HepG2 (cell line): Measurements from ENCODE around the gene WWP2. TPM values are rescaled to one million over a fixed set of nuclear protein-coding genes. Genes with fewer than 3 reads are reported as not detected.

ENCODE experiments used
- ATAC-seq: fragments of 200-7000 bp; cut with Tn5 transposase; 3 replicates; pipeline ENCODE4 v1.9.1; 2020; ENCODE audit warnings: mild to moderate bottlenecking, moderate library complexity
- BruUV-seq: library from RNA; stranded (reverse); fragments of 400-500 nt; replicated peaks from 2 replicates; lab custom pipeline; 2021; lab: Mats Ljungman, UMichigan
- CTCF ChIA-PET: fragments of 300-600 bp; formaldehyde crosslinking; extraction: SDS; loops from one replicate; lab custom pipeline; 2021; ENCODE audit warnings: low total read pairs, inconsistent platforms, low intra/inter-chr PET ratio; lab: Yijun Ruan, JAX
- POLR2A ChIA-PET: fragments of 350-600 bp; sonication (Branson Sonifier 250); formaldehyde crosslinking; loops from one replicate; lab custom pipeline; 2020; ENCODE audit warnings: antibody characterized with exemption, inconsistent platforms; lab: Yijun Ruan, JAX
- DNase-seq: peaks from one replicate; pipeline ENCODE4 v3.0.0-alpha.2; 2015; ENCODE audit warnings: low spot score
- FAIRE-seq: peaks from 3 replicates; lab custom pipeline; 2011; peaks lifted over from hg19 to GRCh38; lab: Jason Lieb, UNC
- H2AFZ ChIP-seq: one replicate; pipeline ENCODE4 v1.6.1; 2011; ENCODE audit warnings: low read length, inconsistent platforms
- H3K27ac ChIP-seq: fragments of 300-600 bp; 3 replicates; pipeline ENCODE4 v1.8.0; 2011; ENCODE audit warnings: mixed run types, mild to moderate bottlenecking, mixed read lengths, low read length, inconsistent platforms; ENCODE audit not compliant: insufficient read depth; ENCODE audit errors: extremely low read length
- H3K27me3 ChIP-seq, 2 experiments: fragments of 200-600 bp in 1 of 2; 2 replicates in 1 of 2; 3 replicates in 1 of 2; pipeline versions ENCODE4 v1.6.0 to v1.8.0; 2011; ENCODE audit warnings: low read length in 2 of 2, mild to moderate bottlenecking in 2 of 2, moderate library complexity in 2 of 2, inconsistent platforms in 1 of 2; ENCODE audit not compliant: insufficient read depth in 2 of 2, control insufficient read depth in 1 of 2
- H3K36me3 ChIP-seq, 2 experiments: fragments of 200-600 bp in 1 of 2; replicated peaks in 1 of 2; 2 replicates in 1 of 2; 3 replicates in 1 of 2; pipeline versions ENCODE4 v1.5.1 to v1.8.0; 2011; ENCODE audit warnings: low read length in 2 of 2, inconsistent platforms in 1 of 2; ENCODE audit not compliant: insufficient read depth in 2 of 2, control insufficient read depth in 1 of 2
- H3K4me1 ChIP-seq: 2 replicates; pipeline ENCODE4 v1.5.1; 2012; ENCODE audit warnings: low read length, inconsistent platforms; ENCODE audit not compliant: insufficient read depth
- H3K4me2 ChIP-seq: 2 replicates; pipeline ENCODE4 v1.6.0; 2011; ENCODE audit warnings: low read depth, low read length, inconsistent platforms
- H3K4me3 ChIP-seq, 3 experiments: fragments of 200-600 bp in 1 of 3; sonication (generic), shearing (Covaris generic) in 1 of 3; replicated peaks in 1 of 3; 2 replicates each; pipeline ENCODE4 v1.5.1; 2011 to 2016; ENCODE audit warnings: low read length in 3 of 3, inconsistent platforms in 2 of 3, low read depth in 2 of 3, mild to moderate bottlenecking in 2 of 3, control low read depth in 1 of 3, mixed read lengths in 1 of 3; ENCODE audit not compliant: insufficient read depth in 1 of 3
- H3K79me2 ChIP-seq: one replicate; pipeline ENCODE4 v1.6.1; 2011; ENCODE audit warnings: low read length, inconsistent platforms; ENCODE audit not compliant: insufficient read depth
- H3K9ac ChIP-seq: 2 replicates; pipeline ENCODE4 v1.6.0; 2011; ENCODE audit warnings: mild to moderate bottlenecking, low read depth, low read length, inconsistent platforms; ENCODE audit not compliant: insufficient read depth
- H3K9me3 ChIP-seq: 2 replicates; pipeline ENCODE4 v1.5.1; 2012; ENCODE audit warnings: mild to moderate bottlenecking, low read length
- H4K20me1 ChIP-seq: 2 replicates; pipeline ENCODE4 v1.6.0; 2011; ENCODE audit warnings: inconsistent platforms, mild to moderate bottlenecking, low read length, moderate library complexity; ENCODE audit not compliant: insufficient read depth
- ADNP ChIP-seq: sonication (generic); formaldehyde crosslinking; IDR thresholded peaks from 2 replicates; pipeline ENCODE4 v1.4.0; 2020; ENCODE audit warnings: missing genetic modification reagents
- FOXA3 ChIP-seq: IDR thresholded peaks from 2 replicates; pipeline ENCODE4 v1.6.1; 2016; ENCODE audit warnings: missing genetic modification reagents, missing compliant biosample characterization
- JUNB ChIP-seq: sonication (generic); formaldehyde crosslinking; IDR thresholded peaks from 2 replicates; pipeline ENCODE4 v1.8.0; 2022; ENCODE audit warnings: missing genetic modification reagents, mild to moderate bottlenecking, borderline replicate concordance
- KLF6 ChIP-seq: IDR thresholded peaks from 2 replicates; pipeline ENCODE4 v1.8.0; 2016; ENCODE audit warnings: missing biosample characterization, missing genetic modification reagents
- MAFK ChIP-seq, 2 experiments: IDR thresholded peaks in 1 of 2; conservative IDR thresholded peaks in 1 of 2; 2 replicates each; pipeline ENCODE4 v1.6.1; 2011; ENCODE audit warnings: improper control_type of control experiment in 2 of 2, low read length in 2 of 2
- MYC ChIP-seq: sonication (generic); formaldehyde crosslinking; IDR thresholded peaks from 2 replicates; pipeline ENCODE4 v1.9.0; 2021; ENCODE audit warnings: missing genetic modification reagents, borderline replicate concordance
- POGZ ChIP-seq: sonication (generic); formaldehyde crosslinking; IDR thresholded peaks from 2 replicates; pipeline ENCODE4 v1.4.0; 2020; ENCODE audit warnings: mild to moderate bottlenecking, missing genetic modification reagents
- RARA ChIP-seq: IDR thresholded peaks from 2 replicates; pipeline ENCODE4 v1.6.1; 2016; ENCODE audit warnings: missing genetic modification reagents, missing compliant biosample characterization
- RCOR2 ChIP-seq: IDR thresholded peaks from 2 replicates; pipeline ENCODE4 v1.6.1; 2016; ENCODE audit warnings: missing biosample characterization, missing genetic modification reagents
- ZNF20 ChIP-seq: sonication (generic); formaldehyde crosslinking; IDR thresholded peaks from 2 replicates; pipeline ENCODE4 v1.4.0; 2020; ENCODE audit warnings: mild to moderate bottlenecking, moderate library complexity, missing genetic modification reagents
- ZNF230 ChIP-seq: sonication (generic); formaldehyde crosslinking; IDR thresholded peaks from 2 replicates; pipeline ENCODE4 v1.4.0; 2020; ENCODE audit warnings: mild to moderate bottlenecking, missing genetic modification reagents
- ZNF326 ChIP-seq: sonication (generic); formaldehyde crosslinking; IDR thresholded peaks from 2 replicates; pipeline ENCODE4 v1.4.0; 2020; ENCODE audit warnings: missing genetic modification reagents, borderline replicate concordance
- ZNF792 ChIP-seq: IDR thresholded peaks from 2 replicates; pipeline ENCODE4 v1.6.1; 2016
- WGBS: methylation state at CpG from one replicate; pipeline ENCODE4 v1.1.6; 2017; ENCODE audit warnings: low lambda C conversion rate; 5-methylcytosine and 5-hydroxymethylcytosine counted together
- in situ Hi-C: cut with HindIII; loops from 2 replicates; pipeline ENCODE4 v1.10.0; 2017; ENCODE audit warnings: low pct_unique_long_range_greater_than_20kb; ENCODE audit not compliant: extremely low pct_ligation_motif_present
- intact Hi-C: fragments of 100-400 bp; cut with micrococcal nuclease; formaldehyde crosslinking; loops from one replicate; pipeline ENCODE4 v1.10.0; 2022; ENCODE audit not compliant: unreplicated experiment
- polyA plus RNA-seq, 8 experiments: library from polyadenylated mRNA; depleted of rRNA in 3 of 8; stranded (reverse) in 7 of 8; unstranded in 1 of 8; fragments of >200 nt; fragmentation: Illumina TruSeq in 4 of 8; extraction: Trizol in 4 of 8; gene quantifications; 2 replicates each; pipeline versions ENCODE4 v1.2.1 to v1.2.3, GENCODE V29; 2011 to 2016; ENCODE audit warnings: low read depth in 4 of 8, missing spikeins in 1 of 8, mixed read lengths in 1 of 8; ENCODE audit not compliant: insufficient read depth in 1 of 8
- total RNA-seq, 5 experiments: library from RNA; depleted of rRNA; stranded (reverse); fragments of >200 nt; fragmentation: Illumina TruSeq; extraction: Trizol; gene quantifications; 2 replicates each; pipeline ENCODE4 v1.2.3, GENCODE V29; 2016; ENCODE audit warnings: low read depth in 1 of 5
- TF ChIP-seq, protein P1 (sequence below): sonication (generic); formaldehyde crosslinking; IDR thresholded peaks from 2 replicates; pipeline ENCODE4 v1.4.0; 2020; ENCODE audit warnings: missing genetic modification reagents
- TF ChIP-seq, protein P2 (sequence below): sonication (generic); formaldehyde crosslinking; IDR thresholded peaks from 2 replicates; pipeline ENCODE4 v1.5.0; 2020; ENCODE audit warnings: mild to moderate bottlenecking, missing genetic modification reagents
- TF ChIP-seq, protein P3 (sequence below), 2 experiments: IDR thresholded peaks; 2 replicates each; pipeline ENCODE4 v1.6.1; 2011 to 2012; ENCODE audit warnings: low read length in 2 of 2, borderline replicate concordance in 1 of 2, low read depth in 1 of 2, mild to moderate bottlenecking in 1 of 2, moderate library complexity in 1 of 2

The WWP2 gene
- total and polyA plus RNA-seq, 2 of the 13 experiments (the other 11 are each of a cell fraction or from before 2014, with no cell fraction given) = 11.4 to 28.2 TPM

DNA sequence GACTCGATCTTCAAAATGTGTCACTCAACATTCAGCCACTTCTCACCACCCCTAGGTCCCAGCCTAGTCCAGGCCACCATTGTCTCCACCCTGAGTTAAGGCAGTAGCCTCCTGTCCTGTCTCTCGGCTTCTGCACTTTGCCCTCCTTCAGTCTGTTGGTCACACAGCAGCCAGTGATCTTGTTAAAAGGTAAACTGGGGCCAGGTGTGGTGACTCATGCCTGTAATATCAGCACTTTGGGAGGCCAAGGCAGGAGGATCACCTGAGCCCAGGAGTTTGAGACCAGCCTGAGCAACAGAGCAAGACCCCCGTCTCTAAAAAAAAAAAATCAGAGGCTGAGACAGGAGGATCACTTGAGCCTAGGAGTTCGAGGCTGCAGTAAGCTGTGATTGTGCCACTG, 25.8 kb downstream of the WWP2 start:
- in situ Hi-C loops = no loop called here
- CTCF ChIA-PET = no interaction called here
- no peak for TF ChIP-seq ZNF326
- no peak for TF ChIP-seq MAFK (conservative IDR thresholded peaks at IDR 0.05 in 1 of 2, IDR thresholded peaks at IDR 0.05 in 1 of 2; ENCODE audit: low read length in 2 of 2)
- peak; percentile 77 for TF ChIP-seq JUNB (CRISPR knock-in tag)
- TF ChIP-seq, protein P1, sequence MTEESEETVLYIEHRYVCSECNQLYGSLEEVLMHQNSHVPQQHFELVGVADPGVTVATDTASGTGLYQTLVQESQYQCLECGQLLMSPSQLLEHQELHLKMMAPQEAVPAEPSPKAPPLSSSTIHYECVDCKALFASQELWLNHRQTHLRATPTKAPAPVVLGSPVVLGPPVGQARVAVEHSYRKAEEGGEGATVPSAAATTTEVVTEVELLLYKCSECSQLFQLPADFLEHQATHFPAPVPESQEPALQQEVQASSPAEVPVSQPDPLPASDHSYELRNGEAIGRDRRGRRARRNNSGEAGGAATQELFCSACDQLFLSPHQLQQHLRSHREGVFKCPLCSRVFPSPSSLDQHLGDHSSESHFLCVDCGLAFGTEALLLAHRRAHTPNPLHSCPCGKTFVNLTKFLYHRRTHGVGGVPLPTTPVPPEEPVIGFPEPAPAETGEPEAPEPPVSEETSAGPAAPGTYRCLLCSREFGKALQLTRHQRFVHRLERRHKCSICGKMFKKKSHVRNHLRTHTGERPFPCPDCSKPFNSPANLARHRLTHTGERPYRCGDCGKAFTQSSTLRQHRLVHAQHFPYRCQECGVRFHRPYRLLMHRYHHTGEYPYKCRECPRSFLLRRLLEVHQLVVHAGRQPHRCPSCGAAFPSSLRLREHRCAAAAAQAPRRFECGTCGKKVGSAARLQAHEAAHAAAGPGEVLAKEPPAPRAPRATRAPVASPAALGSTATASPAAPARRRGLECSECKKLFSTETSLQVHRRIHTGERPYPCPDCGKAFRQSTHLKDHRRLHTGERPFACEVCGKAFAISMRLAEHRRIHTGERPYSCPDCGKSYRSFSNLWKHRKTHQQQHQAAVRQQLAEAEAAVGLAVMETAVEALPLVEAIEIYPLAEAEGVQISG (CRISPR knock-in tag) = 0 out of 2 replicates have a peak, but pooled peaks have one; percentile 35
- no peak for TF ChIP-seq KLF6
- 0 out of 2 replicates have a peak, but pooled peaks have one; percentile 37 for TF ChIP-seq RARA (CRISPR knock-in tag)
- 0 out of 2 replicates have a peak, but pooled peaks have one; percentile 13 for TF ChIP-seq ZNF792
- no peak for TF ChIP-seq ZNF230
- TF ChIP-seq POGZ (CRISPR knock-in tag) = peak; percentile 77
- peak; percentile 14; the same call in 1 of the 2 replicates for TF ChIP-seq MYC (CRISPR knock-in tag)
- TF ChIP-seq, protein P2, sequence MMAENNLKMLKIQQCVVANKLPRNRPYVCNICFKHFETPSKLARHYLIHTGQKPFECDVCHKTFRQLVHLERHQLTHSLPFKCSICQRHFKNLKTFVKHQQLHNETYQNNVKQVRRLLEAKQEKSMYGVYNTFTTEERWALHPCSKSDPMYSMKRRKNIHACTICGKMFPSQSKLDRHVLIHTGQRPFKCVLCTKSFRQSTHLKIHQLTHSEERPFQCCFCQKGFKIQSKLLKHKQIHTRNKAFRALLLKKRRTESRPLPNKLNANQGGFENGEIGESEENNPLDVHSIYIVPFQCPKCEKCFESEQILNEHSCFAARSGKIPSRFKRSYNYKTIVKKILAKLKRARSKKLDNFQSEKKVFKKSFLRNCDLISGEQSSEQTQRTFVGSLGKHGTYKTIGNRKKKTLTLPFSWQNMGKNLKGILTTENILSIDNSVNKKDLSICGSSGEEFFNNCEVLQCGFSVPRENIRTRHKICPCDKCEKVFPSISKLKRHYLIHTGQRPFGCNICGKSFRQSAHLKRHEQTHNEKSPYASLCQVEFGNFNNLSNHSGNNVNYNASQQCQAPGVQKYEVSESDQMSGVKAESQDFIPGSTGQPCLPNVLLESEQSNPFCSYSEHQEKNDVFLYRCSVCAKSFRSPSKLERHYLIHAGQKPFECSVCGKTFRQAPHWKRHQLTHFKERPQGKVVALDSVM (CRISPR knock-in tag) = peak; percentile 99
- 0 out of 2 replicates have a peak, but pooled peaks have one; percentile 74 for TF ChIP-seq RCOR2 (CRISPR knock-in tag)
- TF ChIP-seq ADNP (CRISPR knock-in tag) = 0 out of 2 replicates have a peak, but pooled peaks have one; percentile 45
- TF ChIP-seq, protein P3, sequence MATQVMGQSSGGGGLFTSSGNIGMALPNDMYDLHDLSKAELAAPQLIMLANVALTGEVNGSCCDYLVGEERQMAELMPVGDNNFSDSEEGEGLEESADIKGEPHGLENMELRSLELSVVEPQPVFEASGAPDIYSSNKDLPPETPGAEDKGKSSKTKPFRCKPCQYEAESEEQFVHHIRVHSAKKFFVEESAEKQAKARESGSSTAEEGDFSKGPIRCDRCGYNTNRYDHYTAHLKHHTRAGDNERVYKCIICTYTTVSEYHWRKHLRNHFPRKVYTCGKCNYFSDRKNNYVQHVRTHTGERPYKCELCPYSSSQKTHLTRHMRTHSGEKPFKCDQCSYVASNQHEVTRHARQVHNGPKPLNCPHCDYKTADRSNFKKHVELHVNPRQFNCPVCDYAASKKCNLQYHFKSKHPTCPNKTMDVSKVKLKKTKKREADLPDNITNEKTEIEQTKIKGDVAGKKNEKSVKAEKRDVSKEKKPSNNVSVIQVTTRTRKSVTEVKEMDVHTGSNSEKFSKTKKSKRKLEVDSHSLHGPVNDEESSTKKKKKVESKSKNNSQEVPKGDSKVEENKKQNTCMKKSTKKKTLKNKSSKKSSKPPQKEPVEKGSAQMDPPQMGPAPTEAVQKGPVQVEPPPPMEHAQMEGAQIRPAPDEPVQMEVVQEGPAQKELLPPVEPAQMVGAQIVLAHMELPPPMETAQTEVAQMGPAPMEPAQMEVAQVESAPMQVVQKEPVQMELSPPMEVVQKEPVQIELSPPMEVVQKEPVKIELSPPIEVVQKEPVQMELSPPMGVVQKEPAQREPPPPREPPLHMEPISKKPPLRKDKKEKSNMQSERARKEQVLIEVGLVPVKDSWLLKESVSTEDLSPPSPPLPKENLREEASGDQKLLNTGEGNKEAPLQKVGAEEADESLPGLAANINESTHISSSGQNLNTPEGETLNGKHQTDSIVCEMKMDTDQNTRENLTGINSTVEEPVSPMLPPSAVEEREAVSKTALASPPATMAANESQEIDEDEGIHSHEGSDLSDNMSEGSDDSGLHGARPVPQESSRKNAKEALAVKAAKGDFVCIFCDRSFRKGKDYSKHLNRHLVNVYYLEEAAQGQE (IDR thresholded peaks at IDR 0.05; ENCODE audit: borderline replicate concordance in 1 of 2, low read depth in 1 of 2, low read length in 2 of 2) = no peak
- TF ChIP-seq ZNF20 = no peak
- peak; percentile 31; the same call in 1 of the 2 replicates for TF ChIP-seq FOXA3 (CRISPR knock-in tag)

More for the DNA sequence above, 25.8 kb downstream of the WWP2 start:
- POLR2A ChIA-PET = no interaction called here
- Histone ChIP-seq H3K36me3 (peaks cover 9 to 22% of the 10 kb centered on the region in 2 experiments), H3K9me3 (no peaks in the 10 kb centered on the region), H3K9ac (no peak overlapping the region), H3K27me3 (no peaks in the 10 kb centered on the region), H4K20me1 (no peaks in the 10 kb centered on the region), H3K4me1 (peaks cover 54% of the 10 kb centered on the region), H3K4me2 (no peak overlapping the region), H3K79me2 (no peaks in the 10 kb centered on the region), H3K4me3 (no peak overlapping the region), H2AFZ (no peak overlapping the region), H3K27ac (peak overlapping the region; percentile 46)
- 74% methylated on average over 4 of the region's 4 CpGs for WGBS
- intact Hi-C loops = no loop called here
- no TSS peak for BruUV-seq
- DNase-seq (peak; percentile 31), FAIRE-seq (no peak), ATAC-seq (peak; percentile 49)
